WTC11 (cell line): ENCODE measurements around the gene SLC25A23. TPM values are rescaled to one million over a fixed set of nuclear protein-coding genes. Genes with fewer than 3 reads are reported as not detected.
A peak's percentile ranks its signal among the peaks of the same experiment; 100 is the strongest.

Experiments used
- CBFB ChIP-seq: sonication (generic); formaldehyde crosslinking; IDR thresholded peaks from 2 replicates; pipeline ENCODE4 v1.8.1; 2022; ENCODE audit warnings: mild to moderate bottlenecking, low read depth, missing genetic modification reagents
- CREB1 ChIP-seq: sonication (generic); formaldehyde crosslinking; IDR thresholded peaks from 2 replicates; pipeline ENCODE4 v1.8.0; 2023; ENCODE audit warnings: mild to moderate bottlenecking, missing genetic modification reagents
- CREM ChIP-seq: sonication (generic); formaldehyde crosslinking; IDR thresholded peaks from 2 replicates; pipeline ENCODE4 v1.8.1; 2022; ENCODE audit warnings: mild to moderate bottlenecking, missing genetic modification reagents, moderate library complexity
- ELF4 ChIP-seq: sonication (generic); formaldehyde crosslinking; IDR thresholded peaks from 2 replicates; pipeline ENCODE4 v1.8.1; 2022; ENCODE audit warnings: low read depth, mild to moderate bottlenecking, moderate library complexity, missing genetic modification reagents
- ETV6 ChIP-seq: sonication (generic); formaldehyde crosslinking; IDR thresholded peaks from 2 replicates; pipeline ENCODE4 v1.8.1; 2022; ENCODE audit warnings: mild to moderate bottlenecking, missing genetic modification reagents
- FOXJ3 ChIP-seq: sonication (generic); formaldehyde crosslinking; IDR thresholded peaks from 2 replicates; pipeline ENCODE4 v1.9.0; 2021; ENCODE audit warnings: missing genetic modification reagents, mild to moderate bottlenecking, borderline replicate concordance
- FOXK1 ChIP-seq: sonication (generic); formaldehyde crosslinking; IDR thresholded peaks from 2 replicates; pipeline ENCODE4 v1.8.0; 2022; ENCODE audit warnings: mild to moderate bottlenecking, moderate library complexity, missing genetic modification reagents
- FOXP1 ChIP-seq: sonication (generic); formaldehyde crosslinking; IDR thresholded peaks from 2 replicates; pipeline ENCODE4 v1.8.0; 2022; ENCODE audit warnings: missing genetic modification reagents, mild to moderate bottlenecking, moderate library complexity, borderline replicate concordance
- GABPB1 ChIP-seq: sonication (generic); formaldehyde crosslinking; IDR thresholded peaks from 2 replicates; pipeline ENCODE4 v1.8.1; 2023; ENCODE audit warnings: mild to moderate bottlenecking, missing genetic modification reagents
- HMGA2 ChIP-seq: fragments of 250-450 bp; sonication (Bioruptor Pico); IDR thresholded peaks from 2 replicates; pipeline ENCODE4 v1.4.0; 2021; ENCODE audit warnings: mild to moderate bottlenecking, moderate library complexity
- IRF2 ChIP-seq: sonication (generic); formaldehyde crosslinking; IDR thresholded peaks from 2 replicates; pipeline ENCODE4 v1.8.0; 2022; ENCODE audit warnings: low read depth, missing genetic modification reagents, borderline replicate concordance
- MXD4 ChIP-seq: fragments of 250-450 bp; sonication (Bioruptor Pico); IDR thresholded peaks from 2 replicates; pipeline ENCODE4 v1.8.0; 2021; ENCODE audit warnings: mild to moderate bottlenecking, moderate library complexity, borderline replicate concordance
- MYBL2 ChIP-seq: sonication (generic); formaldehyde crosslinking; IDR thresholded peaks from 2 replicates; pipeline ENCODE4 v1.8.1; 2023; ENCODE audit warnings: mild to moderate bottlenecking, moderate library complexity, missing genetic modification reagents
- NFATC4 ChIP-seq: fragments of 250-450 bp; sonication (Bioruptor Pico); IDR thresholded peaks from 2 replicates; pipeline ENCODE4 v1.9.0; 2021; ENCODE audit warnings: mild to moderate bottlenecking
- NFE2L1 ChIP-seq: sonication (generic); formaldehyde crosslinking; IDR thresholded peaks from 2 replicates; pipeline ENCODE4 v1.8.1; 2023; ENCODE audit warnings: missing genetic modification reagents
- OVOL2 ChIP-seq: fragments of 250-450 bp; sonication (Bioruptor Pico); IDR thresholded peaks from 2 replicates; pipeline ENCODE4 v1.9.0; 2021; ENCODE audit warnings: mild to moderate bottlenecking, borderline replicate concordance
- PRRX2 ChIP-seq: fragments of 250-450 bp; sonication (Bioruptor Pico); IDR thresholded peaks from 2 replicates; pipeline ENCODE4 v1.8.0; 2021; ENCODE audit warnings: mild to moderate bottlenecking
- SMAD3 ChIP-seq: sonication (generic); formaldehyde crosslinking; IDR thresholded peaks from 2 replicates; pipeline ENCODE4 v1.8.0; 2022; ENCODE audit warnings: missing genetic modification reagents, mild to moderate bottlenecking, borderline replicate concordance
- SMAD4 ChIP-seq: sonication (generic); formaldehyde crosslinking; IDR thresholded peaks from 2 replicates; pipeline ENCODE4 v1.8.0; 2022; ENCODE audit warnings: mild to moderate bottlenecking, missing genetic modification reagents
- TP53 ChIP-seq: sonication (generic); formaldehyde crosslinking; IDR thresholded peaks from 2 replicates; pipeline ENCODE4 v1.8.1; 2023; ENCODE audit warnings: mild to moderate bottlenecking, missing genetic modification reagents
- ZNF138 ChIP-seq: sonication (generic); formaldehyde crosslinking; conservative IDR thresholded peaks from 2 replicates; pipeline ENCODE4 v1.8.1; 2022; ENCODE audit warnings: mild to moderate bottlenecking, moderate library complexity, missing genetic modification reagents
- ZNF219 ChIP-seq: sonication (generic); formaldehyde crosslinking; IDR thresholded peaks from 2 replicates; pipeline ENCODE4 v1.8.0; 2023; ENCODE audit warnings: missing genetic modification reagents, mild to moderate bottlenecking, borderline replicate concordance
- ZNF232 ChIP-seq: sonication (generic); formaldehyde crosslinking; IDR thresholded peaks from 2 replicates; pipeline ENCODE4 v1.8.0; 2022; ENCODE audit warnings: mild to moderate bottlenecking, missing genetic modification reagents
- ZNF396 ChIP-seq: fragments of 250-450 bp; sonication (Bioruptor Pico); IDR thresholded peaks from 2 replicates; pipeline ENCODE4 v1.8.0; 2021; ENCODE audit warnings: mild to moderate bottlenecking, moderate library complexity, borderline replicate concordance
- ZNF416 ChIP-seq: fragments of 250-450 bp; sonication (Bioruptor Pico); IDR thresholded peaks from 2 replicates; pipeline ENCODE4 v1.9.0; 2021; ENCODE audit warnings: mild to moderate bottlenecking, inconsistent platforms
- total RNA-seq: library from RNA; stranded (reverse); gene quantifications from 3 replicates; pipeline ENCODE4 v1.2.3, GENCODE V29; 2021
- TF ChIP-seq, protein P1 (sequence below): sonication (generic); formaldehyde crosslinking; IDR thresholded peaks from 2 replicates; pipeline ENCODE4 v1.8.1; 2022; ENCODE audit warnings: low read depth, missing genetic modification reagents, borderline replicate concordance
- TF ChIP-seq, protein P2 (sequence below): sonication (generic); formaldehyde crosslinking; IDR thresholded peaks from 2 replicates; pipeline ENCODE4 v1.8.0; 2022; ENCODE audit warnings: missing genetic modification reagents
- TF ChIP-seq, protein P3 (sequence below): fragments of 250-450 bp; sonication (Bioruptor Pico); IDR thresholded peaks from 2 replicates; pipeline ENCODE4 v1.9.0; 2021; ENCODE audit warnings: mild to moderate bottlenecking
- TF ChIP-seq, protein P4 (sequence below): sonication (generic); formaldehyde crosslinking; conservative IDR thresholded peaks from 2 replicates; pipeline ENCODE4 v1.8.1; 2022; ENCODE audit warnings: mild to moderate bottlenecking, missing genetic modification reagents
- TF ChIP-seq, protein P5 (sequence below): sonication (generic); formaldehyde crosslinking; IDR thresholded peaks from 2 replicates; pipeline ENCODE4 v1.8.1; 2022; ENCODE audit warnings: low read depth, mild to moderate bottlenecking, moderate library complexity, missing genetic modification reagents, borderline replicate concordance
- TF ChIP-seq, protein P6 (sequence below): sonication (generic); formaldehyde crosslinking; IDR thresholded peaks from 2 replicates; pipeline ENCODE4 v1.8.0; 2023; ENCODE audit warnings: mild to moderate bottlenecking, missing genetic modification reagents

Gene SLC25A23
- total RNA-seq, 1 experiment from 2014 or later = 63.6 TPM

DNA sequence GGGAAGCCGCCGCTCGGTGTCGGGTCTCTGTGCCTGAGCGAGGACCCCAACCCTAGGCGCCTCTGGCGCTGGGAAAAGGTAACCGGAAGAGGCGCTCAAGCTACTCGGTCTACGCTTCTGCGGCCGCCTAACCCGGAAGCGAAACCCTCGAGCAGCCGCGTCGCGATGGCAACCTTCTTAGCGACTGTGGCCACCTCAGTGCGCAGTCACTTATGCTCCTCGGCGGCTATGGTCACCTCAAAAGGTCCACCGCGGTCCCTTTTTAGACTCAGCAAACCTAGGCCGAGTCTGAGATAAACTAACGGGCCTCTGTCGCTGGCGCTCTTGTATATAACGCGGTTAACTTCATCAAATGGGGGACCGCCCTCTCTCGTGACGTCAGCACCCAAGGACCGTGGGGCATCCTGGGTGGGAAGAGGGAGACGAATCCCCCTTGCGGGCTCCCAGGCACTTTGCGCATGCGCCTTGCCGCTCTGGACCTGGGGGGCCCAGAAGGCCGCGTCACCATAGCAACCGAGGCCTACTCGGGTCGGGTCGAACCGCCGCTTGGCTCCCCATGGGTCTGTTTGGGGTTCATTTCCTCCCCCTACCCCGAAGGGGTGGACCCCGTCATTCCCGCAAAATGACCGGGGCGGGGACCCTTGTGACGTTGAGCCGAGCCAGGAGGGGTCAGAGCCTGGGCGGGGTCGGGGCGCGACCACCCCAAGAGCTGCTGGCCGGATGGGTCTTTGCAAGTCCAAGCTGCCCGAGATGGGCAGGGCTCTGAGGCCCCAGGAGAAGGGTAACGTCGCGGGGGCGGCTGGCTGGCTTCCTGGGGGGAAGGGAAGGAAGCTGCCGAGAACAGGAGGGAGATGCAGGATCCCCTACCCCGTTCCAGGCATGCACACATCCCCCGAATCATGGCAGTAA, 66.3 kb downstream of the SLC25A23 start, which contains the start of gene GTF2F1 (continued):
- TF ChIP-seq ZNF232 (CRISPR knock-in tag) (0 out of 2 replicates have a peak, but pooled peaks have one; percentile 77), ZNF416 (no peak), MYBL2 (peak; percentile 15; the same call in 1 of the 2 replicates), NFATC4 (CRISPR knock-in tag) (no peak), SMAD3 (CRISPR knock-in tag) (0 out of 2 replicates have a peak, but pooled peaks have one; percentile 24), TP53 (no peak), PRRX2 (CRISPR knock-in tag) (no peak), CREM (CRISPR knock-in tag) (peak; percentile 89), FOXP1 (no peak), ETV6 (CRISPR knock-in tag) (peak; percentile 36; the same call in 1 of the 2 replicates), GABPB1 (CRISPR knock-in tag) (peak; percentile 76), FOXK1 (CRISPR knock-in tag) (no peak), ZNF138 (CRISPR knock-in tag) (no peak), ZNF219 (CRISPR knock-in tag) (no peak), CREB1 (CRISPR knock-in tag) (peak; percentile 60), ELF4 (no peak), IRF2 (CRISPR knock-in tag) (no peak), FOXJ3 (CRISPR knock-in tag) (no peak), SMAD4 (CRISPR knock-in tag) (no peak), ZNF396 (CRISPR knock-in tag) (no peak), OVOL2 (CRISPR knock-in tag) (no peak), NFE2L1 (peak; percentile 58; the same call in 1 of the 2 replicates), CBFB (no peak), HMGA2 (CRISPR knock-in tag) (no peak), MXD4 (CRISPR knock-in tag) (no peak)
- TF ChIP-seq, protein P1, sequence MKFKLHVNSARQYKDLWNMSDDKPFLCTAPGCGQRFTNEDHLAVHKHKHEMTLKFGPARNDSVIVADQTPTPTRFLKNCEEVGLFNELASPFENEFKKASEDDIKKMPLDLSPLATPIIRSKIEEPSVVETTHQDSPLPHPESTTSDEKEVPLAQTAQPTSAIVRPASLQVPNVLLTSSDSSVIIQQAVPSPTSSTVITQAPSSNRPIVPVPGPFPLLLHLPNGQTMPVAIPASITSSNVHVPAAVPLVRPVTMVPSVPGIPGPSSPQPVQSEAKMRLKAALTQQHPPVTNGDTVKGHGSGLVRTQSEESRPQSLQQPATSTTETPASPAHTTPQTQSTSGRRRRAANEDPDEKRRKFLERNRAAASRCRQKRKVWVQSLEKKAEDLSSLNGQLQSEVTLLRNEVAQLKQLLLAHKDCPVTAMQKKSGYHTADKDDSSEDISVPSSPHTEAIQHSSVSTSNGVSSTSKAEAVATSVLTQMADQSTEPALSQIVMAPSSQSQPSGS (CRISPR knock-in tag) = no peak
- TF ChIP-seq, protein P2, sequence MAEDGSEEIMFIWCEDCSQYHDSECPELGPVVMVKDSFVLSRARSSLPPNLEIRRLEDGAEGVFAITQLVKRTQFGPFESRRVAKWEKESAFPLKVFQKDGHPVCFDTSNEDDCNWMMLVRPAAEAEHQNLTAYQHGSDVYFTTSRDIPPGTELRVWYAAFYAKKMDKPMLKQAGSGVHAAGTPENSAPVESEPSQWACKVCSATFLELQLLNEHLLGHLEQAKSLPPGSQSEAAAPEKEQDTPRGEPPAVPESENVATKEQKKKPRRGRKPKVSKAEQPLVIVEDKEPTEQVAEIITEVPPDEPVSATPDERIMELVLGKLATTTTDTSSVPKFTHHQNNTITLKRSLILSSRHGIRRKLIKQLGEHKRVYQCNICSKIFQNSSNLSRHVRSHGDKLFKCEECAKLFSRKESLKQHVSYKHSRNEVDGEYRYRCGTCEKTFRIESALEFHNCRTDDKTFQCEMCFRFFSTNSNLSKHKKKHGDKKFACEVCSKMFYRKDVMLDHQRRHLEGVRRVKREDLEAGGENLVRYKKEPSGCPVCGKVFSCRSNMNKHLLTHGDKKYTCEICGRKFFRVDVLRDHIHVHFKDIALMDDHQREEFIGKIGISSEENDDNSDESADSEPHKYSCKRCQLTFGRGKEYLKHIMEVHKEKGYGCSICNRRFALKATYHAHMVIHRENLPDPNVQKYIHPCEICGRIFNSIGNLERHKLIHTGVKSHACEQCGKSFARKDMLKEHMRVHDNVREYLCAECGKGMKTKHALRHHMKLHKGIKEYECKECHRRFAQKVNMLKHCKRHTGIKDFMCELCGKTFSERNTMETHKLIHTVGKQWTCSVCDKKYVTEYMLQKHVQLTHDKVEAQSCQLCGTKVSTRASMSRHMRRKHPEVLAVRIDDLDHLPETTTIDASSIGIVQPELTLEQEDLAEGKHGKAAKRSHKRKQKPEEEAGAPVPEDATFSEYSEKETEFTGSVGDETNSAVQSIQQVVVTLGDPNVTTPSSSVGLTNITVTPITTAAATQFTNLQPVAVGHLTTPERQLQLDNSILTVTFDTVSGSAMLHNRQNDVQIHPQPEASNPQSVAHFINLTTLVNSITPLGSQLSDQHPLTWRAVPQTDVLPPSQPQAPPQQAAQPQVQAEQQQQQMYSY = no peak
- TF ChIP-seq, protein P3, sequence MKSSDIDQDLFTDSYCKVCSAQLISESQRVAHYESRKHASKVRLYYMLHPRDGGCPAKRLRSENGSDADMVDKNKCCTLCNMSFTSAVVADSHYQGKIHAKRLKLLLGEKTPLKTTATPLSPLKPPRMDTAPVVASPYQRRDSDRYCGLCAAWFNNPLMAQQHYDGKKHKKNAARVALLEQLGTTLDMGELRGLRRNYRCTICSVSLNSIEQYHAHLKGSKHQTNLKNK (CRISPR knock-in tag) = no peak
- TF ChIP-seq, protein P4, sequence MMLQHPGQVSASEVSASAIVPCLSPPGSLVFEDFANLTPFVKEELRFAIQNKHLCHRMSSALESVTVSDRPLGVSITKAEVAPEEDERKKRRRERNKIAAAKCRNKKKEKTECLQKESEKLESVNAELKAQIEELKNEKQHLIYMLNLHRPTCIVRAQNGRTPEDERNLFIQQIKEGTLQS (CRISPR knock-in tag) = no peak
- TF ChIP-seq, protein P5, sequence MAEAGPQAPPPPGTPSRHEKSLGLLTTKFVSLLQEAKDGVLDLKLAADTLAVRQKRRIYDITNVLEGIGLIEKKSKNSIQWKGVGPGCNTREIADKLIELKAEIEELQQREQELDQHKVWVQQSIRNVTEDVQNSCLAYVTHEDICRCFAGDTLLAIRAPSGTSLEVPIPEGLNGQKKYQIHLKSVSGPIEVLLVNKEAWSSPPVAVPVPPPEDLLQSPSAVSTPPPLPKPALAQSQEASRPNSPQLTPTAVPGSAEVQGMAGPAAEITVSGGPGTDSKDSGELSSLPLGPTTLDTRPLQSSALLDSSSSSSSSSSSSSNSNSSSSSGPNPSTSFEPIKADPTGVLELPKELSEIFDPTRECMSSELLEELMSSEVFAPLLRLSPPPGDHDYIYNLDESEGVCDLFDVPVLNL (CRISPR knock-in tag) = no peak
- TF ChIP-seq, protein P6, sequence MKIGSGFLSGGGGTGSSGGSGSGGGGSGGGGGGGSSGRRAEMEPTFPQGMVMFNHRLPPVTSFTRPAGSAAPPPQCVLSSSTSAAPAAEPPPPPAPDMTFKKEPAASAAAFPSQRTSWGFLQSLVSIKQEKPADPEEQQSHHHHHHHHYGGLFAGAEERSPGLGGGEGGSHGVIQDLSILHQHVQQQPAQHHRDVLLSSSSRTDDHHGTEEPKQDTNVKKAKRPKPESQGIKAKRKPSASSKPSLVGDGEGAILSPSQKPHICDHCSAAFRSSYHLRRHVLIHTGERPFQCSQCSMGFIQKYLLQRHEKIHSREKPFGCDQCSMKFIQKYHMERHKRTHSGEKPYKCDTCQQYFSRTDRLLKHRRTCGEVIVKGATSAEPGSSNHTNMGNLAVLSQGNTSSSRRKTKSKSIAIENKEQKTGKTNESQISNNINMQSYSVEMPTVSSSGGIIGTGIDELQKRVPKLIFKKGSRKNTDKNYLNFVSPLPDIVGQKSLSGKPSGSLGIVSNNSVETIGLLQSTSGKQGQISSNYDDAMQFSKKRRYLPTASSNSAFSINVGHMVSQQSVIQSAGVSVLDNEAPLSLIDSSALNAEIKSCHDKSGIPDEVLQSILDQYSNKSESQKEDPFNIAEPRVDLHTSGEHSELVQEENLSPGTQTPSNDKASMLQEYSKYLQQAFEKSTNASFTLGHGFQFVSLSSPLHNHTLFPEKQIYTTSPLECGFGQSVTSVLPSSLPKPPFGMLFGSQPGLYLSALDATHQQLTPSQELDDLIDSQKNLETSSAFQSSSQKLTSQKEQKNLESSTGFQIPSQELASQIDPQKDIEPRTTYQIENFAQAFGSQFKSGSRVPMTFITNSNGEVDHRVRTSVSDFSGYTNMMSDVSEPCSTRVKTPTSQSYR (CRISPR knock-in tag) = 0 out of 2 replicates have a peak, but pooled peaks have one; percentile 41
